Suprapubic skin (tissue), 4 donors: Measurements from ENCODE around the gene DUS4L.

Experiments used
- EP300 ChIP-seq: sonication (generic); formaldehyde crosslinking; IDR thresholded peaks from one replicate; pipeline ENCODE4 v1.6.1; 2017; ENCODE audit warnings: antibody characterized with exemption
- POLR2A ChIP-seq, 2 donors: fragments of 450-650 bp; IDR thresholded peaks; one replicate each; pipeline ENCODE4 v1.6.1; 2017; ENCODE audit warnings: antibody characterized with exemption in 2 of 2, mild to moderate bottlenecking in 2 of 2, moderate library complexity in 2 of 2
- POLR2AphosphoS5 ChIP-seq, 3 donors: sonication (generic); formaldehyde crosslinking; IDR thresholded peaks; one replicate each; pipeline ENCODE4 v1.6.1; 2017; ENCODE audit warnings: antibody characterized with exemption in 3 of 3
- TF ChIP-seq, protein P1 (sequence below), 2 donors: fragments of 200-600 bp in 1 of 2; fragments of 450-650 bp in 1 of 2; sonication (generic) in 1 of 2; IDR thresholded peaks; one replicate each; pipeline ENCODE4 v1.5.1; 2016 to 2019; ENCODE audit warnings: antibody characterized with exemption in 2 of 2, mild to moderate bottlenecking in 1 of 2, moderate library complexity in 1 of 2

GRCh38 chr7:107588529-107589130 is 24.9 kb downstream of the DUS4L start:
- TF ChIP-seq POLR2AphosphoS5 (IDR thresholded peaks at IDR 0.05) = no peak
- TF ChIP-seq POLR2A (IDR thresholded peaks at IDR 0.05) = no peak
- TF ChIP-seq, protein P1, sequence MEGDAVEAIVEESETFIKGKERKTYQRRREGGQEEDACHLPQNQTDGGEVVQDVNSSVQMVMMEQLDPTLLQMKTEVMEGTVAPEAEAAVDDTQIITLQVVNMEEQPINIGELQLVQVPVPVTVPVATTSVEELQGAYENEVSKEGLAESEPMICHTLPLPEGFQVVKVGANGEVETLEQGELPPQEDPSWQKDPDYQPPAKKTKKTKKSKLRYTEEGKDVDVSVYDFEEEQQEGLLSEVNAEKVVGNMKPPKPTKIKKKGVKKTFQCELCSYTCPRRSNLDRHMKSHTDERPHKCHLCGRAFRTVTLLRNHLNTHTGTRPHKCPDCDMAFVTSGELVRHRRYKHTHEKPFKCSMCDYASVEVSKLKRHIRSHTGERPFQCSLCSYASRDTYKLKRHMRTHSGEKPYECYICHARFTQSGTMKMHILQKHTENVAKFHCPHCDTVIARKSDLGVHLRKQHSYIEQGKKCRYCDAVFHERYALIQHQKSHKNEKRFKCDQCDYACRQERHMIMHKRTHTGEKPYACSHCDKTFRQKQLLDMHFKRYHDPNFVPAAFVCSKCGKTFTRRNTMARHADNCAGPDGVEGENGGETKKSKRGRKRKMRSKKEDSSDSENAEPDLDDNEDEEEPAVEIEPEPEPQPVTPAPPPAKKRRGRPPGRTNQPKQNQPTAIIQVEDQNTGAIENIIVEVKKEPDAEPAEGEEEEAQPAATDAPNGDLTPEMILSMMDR (IDR thresholded peaks at IDR 0.05) = no peak
- no peak for TF ChIP-seq EP300
